GM18873 (cell line): ENCODE measurements around the gene TGFB2.

Experiments used
- ATAC-seq: cut with Tn5 transposase; IDR thresholded peaks from one replicate; pipeline ENCODE4 v1.9.1; 2021; ENCODE audit warnings: mild to moderate bottlenecking, moderate library complexity, moderate number of reproducible peaks; ENCODE audit not compliant: unreplicated experiment, low FRiP score

TGFB2 gene

GRCh38 chr1:218479436-218480115, 134.4 kb downstream of the TGFB2 start:
- no peak for ATAC-seq

- no peak for ATAC-seq
These were observed 135.0 kb downstream of the TGFB2 start for GRCh38 chr1:218480137-218480536.

- ATAC-seq, result no peak
These were observed 135.5 kb downstream of the TGFB2 start for GRCh38 chr1:218480588-218481099.

- no peak for ATAC-seq
These were observed 136.1 kb downstream of the TGFB2 start for GRCh38 chr1:218481116-218481775.

- no peak for ATAC-seq
These were observed 137.5 kb downstream of the TGFB2 start for GRCh38 chr1:218482683-218483082.

GRCh38 chr1:218485241-218485928, 140.2 kb downstream of the TGFB2 start:
- ATAC-seq, result no peak

- no peak for ATAC-seq
These were observed 143.4 kb downstream of the TGFB2 start for GRCh38 chr1:218488531-218488930.

- no peak for ATAC-seq
These were observed 143.8 kb downstream of the TGFB2 start for GRCh38 chr1:218488986-218489385.

- no peak for ATAC-seq
These were observed 145.3 kb downstream of the TGFB2 start for GRCh38 chr1:218490406-218490922.

GRCh38 chr1:218492874-218493273, 147.7 kb downstream of the TGFB2 start:
- ATAC-seq, result no peak

- no peak for ATAC-seq
These were observed 148.8 kb downstream of the TGFB2 start for GRCh38 chr1:218493986-218494385.
